GM18511 (cell line): ENCODE data around the gene TLR6.

ENCODE experiments used
- ATAC-seq: cut with Tn5 transposase; IDR thresholded peaks from one replicate; pipeline ENCODE4 v1.9.1; 2021; ENCODE audit warnings: mild to moderate bottlenecking, moderate library complexity; ENCODE audit not compliant: unreplicated experiment

Gene TLR6, protein sequence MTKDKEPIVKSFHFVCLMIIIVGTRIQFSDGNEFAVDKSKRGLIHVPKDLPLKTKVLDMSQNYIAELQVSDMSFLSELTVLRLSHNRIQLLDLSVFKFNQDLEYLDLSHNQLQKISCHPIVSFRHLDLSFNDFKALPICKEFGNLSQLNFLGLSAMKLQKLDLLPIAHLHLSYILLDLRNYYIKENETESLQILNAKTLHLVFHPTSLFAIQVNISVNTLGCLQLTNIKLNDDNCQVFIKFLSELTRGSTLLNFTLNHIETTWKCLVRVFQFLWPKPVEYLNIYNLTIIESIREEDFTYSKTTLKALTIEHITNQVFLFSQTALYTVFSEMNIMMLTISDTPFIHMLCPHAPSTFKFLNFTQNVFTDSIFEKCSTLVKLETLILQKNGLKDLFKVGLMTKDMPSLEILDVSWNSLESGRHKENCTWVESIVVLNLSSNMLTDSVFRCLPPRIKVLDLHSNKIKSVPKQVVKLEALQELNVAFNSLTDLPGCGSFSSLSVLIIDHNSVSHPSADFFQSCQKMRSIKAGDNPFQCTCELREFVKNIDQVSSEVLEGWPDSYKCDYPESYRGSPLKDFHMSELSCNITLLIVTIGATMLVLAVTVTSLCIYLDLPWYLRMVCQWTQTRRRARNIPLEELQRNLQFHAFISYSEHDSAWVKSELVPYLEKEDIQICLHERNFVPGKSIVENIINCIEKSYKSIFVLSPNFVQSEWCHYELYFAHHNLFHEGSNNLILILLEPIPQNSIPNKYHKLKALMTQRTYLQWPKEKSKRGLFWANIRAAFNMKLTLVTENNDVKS

DNA sequence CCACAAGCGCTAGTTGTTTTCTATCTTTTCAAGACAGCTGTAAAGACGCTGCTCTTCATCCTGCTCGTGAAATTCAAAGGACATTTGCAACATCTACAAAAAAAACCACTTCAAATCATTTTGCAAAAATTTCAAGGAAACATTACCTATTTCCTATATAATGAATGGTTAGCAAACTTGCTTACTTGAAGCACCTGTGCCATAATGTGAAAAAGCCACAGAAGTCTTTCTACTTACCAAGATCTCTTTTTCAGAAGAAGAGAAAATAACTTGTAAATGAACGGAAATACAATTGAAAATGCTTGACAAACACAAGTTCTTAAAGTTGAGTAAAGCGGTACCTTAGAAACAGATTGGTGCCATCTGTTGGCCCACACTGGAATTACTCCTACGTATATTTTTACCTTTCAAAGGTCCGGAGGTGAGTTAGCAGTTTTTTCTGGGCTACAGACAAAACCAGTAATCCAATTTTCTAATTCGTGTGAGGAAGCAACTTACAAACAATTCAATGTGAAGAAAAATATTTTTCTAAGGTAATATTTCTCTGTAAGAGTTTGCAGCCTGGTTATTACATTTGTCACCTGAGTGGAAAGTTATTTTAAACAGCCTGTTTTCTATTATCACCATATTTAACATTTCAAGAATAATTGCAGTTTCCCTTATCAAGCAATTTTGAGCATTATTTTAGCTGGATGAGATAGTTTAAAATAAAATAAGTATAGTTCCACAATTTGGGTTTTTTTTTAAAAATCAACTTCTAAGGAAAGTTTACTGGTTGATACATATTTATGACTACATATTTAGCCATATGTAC, at the start of gene TLR6:
TSS of gene TLR6 (minus strand) at position 294 of the 814 bp plus-strand sequence. CDS start 27,344 bp downstream, outside the sequence.
- peak; percentile 47 for ATAC-seq

DNA sequence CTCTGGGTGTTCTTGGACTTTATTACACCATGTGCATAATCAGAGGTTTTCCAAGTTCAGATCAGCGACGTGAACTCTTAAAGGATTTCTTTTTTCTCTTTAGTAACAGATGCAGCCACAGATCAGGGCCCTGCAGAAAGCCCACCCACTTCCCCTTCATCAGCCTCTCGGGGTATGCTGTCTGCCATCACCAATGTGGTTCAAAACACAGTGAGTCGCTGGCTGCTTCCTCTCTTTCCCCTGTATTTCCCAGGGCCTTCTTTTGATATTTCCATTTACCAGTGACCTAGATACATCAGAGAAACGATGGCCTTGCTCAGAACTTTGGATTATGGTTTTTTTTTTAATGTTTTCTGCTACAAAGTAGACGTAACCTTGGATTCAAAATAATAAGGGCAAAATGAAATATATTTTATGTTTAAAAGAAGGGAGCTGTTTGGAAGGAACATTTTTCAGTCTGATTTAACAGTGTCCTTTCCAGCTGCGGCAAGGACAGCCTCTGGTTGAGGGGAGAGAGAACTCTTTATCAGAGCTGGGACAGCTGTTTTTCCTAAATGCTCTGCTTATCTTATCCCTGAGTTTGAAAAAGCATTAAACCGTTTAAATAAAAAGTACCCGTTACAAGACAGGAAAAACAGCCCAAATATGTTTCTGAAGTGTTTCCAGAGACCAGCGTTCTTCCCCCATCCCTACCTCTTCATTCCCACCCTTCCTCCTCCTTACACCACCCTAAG, 49.2 kb upstream of the TLR6 start:
- no peak for ATAC-seq

DNA sequence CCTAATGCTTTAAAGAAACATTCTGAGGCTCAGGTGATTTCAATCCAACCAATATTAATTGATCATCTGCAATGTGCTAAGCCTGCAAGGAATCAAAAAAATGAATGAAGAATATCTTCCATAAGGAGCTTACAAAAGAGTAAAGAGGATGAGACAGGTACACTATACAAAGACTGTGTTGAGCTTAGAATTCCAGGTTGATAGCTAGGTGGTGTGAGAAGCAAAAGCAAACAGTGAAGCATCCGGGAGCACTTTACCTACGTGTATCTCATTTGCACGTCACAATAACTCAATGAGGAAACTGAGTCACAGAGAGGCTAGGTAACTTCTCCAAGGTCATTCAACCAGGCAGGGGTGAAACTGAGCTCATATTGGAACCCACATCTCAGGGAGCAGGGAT, 48.1 kb upstream of the TLR6 start:
- ATAC-seq = no peak

DNA sequence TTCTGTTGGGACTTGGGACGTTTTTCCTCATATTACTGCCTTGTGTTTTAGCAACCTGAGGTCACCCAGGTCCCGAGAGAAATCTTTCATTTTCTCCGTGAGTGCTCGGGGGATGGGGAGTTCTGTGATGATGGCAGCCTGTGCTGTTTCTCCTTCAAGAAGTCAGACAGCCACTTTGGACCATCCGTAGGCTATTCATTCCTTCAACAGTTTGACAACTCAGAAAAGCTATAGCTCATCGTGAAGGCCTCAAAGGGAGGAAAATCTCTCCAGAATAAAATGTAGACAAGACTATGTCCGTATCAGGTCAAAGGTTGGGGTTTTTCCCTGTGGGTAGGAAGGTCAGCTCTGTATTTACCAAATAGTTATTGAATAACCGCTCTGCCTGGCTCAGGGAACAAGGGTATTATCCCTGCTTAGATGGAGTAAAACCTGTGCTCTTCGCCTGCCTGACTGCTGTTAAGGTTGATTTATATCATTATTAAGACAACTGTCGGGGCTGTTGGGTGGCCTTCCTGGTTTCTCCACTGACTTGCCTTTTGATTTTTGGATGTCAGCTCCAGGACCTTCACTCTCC, 47.6 kb upstream of the TLR6 start:
- ATAC-seq = no peak

DNA sequence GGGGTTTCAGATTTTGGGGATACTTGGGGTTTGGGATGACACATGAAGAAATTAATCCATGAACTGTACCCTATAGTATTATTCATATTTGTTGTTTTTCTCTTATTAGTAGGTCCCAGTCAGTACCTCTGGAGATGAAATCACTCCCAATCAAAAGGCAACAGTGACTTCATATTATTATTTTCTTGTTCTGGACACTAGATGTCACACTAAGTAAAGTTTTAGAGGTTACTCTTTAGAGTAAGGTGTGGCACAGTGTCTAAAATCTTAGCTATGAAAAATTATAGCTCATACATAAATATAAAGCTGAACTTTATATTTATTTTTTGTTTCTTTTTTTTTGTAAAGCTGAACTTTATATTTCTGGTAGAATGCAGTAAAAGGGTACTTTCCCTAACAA, 46.1 kb upstream of the TLR6 start:
- no peak for ATAC-seq

DNA sequence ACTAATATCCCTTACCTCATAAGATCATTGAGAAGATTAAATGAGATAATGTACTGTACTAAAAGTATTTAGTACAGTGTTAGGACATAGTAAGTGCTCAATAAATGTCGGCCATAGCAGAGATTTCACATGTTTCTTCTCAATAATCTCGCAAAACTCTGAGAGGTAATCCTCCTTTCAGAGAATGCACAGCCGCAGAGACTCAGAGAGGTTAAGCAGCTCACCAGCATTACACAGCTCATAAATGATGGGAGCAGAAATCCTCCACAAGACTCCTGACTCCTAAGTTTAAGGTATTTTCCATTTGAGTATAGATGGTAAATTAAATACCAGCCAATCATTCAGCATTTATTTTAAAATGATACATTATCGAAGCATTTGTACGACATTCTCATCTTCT, 45.6 kb upstream of the TLR6 start:
- ATAC-seq = no peak

DNA sequence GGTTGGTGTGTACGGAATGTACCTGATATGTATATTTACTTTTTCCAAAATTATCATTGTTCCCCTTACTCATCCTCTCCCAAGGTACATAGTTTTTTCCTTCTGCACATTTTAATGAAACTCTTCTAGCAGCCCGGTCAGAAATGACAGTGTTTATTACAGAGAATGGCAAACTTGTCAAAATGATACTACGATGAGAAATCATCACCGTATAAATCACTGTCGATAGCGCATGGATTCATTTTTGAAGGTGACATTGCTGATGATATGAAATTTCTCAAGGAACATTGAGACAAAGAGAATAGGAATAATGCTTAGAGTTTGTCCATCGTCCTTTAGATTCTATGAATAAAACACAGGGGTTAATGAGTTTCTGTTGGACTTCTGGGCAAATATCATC, 41.6 kb upstream of the TLR6 start:
- no peak for ATAC-seq

DNA sequence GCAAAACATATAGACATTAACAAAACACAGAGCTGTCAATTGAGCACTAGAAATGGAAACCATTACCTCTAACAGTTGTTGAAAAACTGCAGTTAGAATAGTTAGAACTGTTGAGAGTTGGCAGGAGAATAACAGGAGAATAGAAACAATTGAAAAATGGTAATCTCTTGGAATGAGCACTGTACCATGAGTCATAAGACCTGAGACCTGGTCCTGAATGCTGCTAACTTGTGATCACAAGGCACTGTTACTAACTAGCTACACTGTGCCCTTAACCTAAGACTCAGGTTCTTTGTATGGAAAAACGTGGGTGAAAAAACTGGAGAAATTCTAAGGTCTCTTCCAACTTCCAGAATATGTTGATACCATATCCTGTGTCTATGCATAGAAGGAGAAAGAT, 40.3 kb upstream of the TLR6 start:
- ATAC-seq = no peak

DNA sequence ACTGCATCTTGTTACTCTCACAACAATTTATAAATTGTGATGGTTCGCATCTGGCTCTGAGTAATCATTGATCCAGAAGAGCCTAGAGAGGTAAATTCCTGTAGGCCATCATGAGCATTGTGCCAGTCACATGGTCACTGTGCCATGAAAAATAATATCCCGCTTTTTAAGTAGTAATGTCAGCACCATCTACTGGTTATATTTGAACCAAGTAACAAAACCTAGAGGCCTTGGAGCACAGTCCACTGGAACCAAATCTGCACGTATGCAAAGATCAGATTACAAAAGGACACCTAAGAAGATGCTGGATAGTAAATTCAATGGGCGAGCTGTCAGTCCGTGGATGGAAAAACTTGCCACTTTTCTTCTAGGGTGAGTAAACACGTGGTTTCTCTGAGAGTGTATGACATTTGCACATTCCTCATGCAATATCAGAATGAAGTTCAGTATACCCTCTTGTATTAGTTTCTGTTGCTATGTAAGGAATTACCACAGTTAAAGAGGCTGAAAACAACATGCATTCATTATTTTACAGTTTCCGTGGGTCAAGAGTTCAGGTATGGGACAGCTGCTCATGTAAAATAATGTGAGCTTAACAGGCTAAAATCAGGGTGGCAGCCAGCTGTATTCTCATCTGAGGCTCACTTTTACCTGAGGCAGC, 37.8 kb upstream of the TLR6 start:
- ATAC-seq = peak; percentile 66

DNA sequence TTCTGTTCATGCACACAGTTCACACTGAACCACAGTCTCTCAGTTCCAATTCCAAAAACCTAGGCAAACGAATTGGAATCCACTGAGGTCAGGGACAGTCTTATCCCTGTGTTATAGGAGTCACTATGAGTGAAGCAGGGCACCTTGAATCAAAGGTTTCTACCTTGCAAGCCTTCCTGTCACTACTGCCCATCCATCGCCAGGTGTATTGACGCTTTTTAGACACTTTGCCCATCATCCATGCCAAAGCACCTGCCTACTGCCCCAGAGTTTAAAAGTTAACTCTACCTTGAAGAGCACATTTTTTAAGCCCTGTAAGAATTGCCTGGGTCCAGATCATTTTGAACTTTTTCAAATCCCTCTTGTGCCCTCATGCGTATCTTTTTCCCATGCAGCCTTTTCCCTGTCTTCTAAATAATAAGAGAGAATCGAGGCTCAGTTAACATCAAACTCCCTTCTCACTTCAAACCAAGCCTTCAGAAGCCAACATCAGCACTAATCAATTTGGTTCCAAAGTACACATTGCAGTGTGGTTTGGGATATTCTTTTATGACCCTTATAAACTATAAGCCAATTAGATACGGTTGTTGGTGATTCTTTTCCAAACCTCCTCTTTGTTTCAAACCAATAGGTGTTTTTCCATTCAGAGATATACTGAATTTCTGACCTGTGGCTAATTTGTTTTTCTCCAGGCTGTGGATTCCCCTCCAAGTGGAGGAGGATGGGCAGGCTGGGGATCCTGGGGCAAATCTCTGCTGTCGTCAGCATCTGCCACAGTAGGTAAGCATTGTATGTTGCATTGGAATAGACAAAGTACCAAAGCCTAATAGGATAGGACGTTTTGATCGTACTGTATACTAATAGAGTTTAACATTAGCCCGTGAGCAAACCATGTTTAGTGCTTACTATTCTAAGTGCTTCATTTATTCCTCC, 34.7 kb upstream of the TLR6 start:
- ATAC-seq = no peak

DNA sequence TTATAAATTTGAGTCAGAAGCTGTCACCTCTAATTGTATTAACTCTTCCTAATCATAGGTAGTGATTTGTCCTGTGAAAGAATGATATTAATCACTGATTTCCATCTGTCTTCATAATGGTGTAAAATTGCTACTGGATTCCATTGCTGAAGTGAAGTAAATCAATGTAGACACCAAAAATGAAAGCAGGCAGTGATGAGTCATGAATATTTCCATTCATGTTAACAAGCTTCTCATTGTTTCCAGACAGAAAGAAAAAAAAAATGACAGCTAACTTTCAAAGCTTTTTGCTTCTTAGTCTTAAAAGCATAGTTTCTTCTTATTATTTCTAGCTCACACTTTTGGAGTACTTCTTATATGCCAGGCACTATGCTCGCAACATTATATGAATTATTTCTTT, 32.5 kb upstream of the TLR6 start:
- ATAC-seq = peak; percentile 69

DNA sequence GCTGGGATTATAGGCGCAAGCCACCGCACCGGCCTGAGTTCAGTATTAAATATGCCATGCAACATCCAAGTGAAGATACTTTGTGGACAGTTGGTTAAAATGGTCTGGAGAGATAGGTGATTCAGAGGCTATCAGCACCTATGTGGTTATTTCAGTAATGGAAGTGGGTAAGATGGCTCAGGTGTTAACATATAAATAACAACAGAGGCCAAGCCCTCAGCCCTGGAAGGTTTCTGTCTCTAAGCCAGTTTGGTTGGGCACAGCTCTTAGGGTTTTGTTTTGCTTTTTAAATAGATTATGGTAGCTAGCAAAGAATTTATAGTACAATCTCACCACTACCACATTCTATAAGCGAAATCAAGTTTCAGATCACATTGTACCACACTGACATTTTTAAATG, 27.6 kb upstream of the TLR6 start:
- no peak for ATAC-seq

DNA sequence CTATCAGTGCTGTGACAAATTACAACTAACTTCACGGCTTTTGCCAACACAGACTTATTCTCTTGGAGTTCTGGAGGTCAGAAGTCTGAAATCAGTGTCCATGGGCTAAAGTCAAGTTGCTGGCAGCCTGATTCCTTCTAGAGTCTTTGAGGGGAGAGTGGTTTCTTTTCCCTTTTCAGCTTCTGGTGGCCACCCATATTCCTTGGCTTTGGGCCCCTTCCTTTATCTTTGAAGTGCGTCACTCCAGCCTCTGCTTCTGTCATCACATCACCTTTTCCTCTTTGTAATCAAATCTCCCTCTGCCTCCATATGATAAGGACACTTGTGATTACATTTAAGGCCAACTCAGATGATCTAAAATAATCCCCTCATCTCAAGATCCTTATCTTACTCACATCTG, 20.0 kb upstream of the TLR6 start:
- no peak for ATAC-seq

DNA sequence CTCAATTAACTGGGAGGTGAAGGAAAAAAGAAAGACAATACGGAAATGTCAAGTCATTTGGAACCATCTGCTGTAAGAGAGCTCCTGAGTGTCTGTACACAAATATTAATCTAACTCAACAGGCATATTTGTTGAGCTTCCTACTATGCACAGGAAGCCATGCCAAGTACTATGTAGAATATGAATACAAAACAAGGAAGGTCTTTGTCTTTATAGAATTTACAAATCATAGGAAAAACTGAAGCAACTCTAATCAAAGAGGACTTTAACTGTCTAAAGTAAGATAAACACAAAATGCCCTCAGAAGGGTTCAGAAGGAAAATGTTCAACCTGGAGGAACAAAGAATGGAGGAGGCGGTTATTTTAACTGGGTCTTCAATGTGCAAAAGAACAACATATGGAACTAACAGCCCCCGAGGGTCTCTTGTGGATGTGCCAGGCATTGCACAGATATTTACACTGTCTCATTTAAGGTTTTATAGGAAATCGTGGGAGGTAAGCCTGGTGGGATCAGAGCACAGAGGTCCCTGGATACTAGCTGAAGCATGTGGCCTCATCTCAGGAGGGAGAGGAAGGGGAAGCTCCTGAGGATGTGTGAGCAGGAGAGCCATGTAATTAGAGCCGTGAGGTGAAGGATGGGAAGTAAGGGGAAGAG, 16.8 kb upstream of the TLR6 start:
- no peak for ATAC-seq

DNA sequence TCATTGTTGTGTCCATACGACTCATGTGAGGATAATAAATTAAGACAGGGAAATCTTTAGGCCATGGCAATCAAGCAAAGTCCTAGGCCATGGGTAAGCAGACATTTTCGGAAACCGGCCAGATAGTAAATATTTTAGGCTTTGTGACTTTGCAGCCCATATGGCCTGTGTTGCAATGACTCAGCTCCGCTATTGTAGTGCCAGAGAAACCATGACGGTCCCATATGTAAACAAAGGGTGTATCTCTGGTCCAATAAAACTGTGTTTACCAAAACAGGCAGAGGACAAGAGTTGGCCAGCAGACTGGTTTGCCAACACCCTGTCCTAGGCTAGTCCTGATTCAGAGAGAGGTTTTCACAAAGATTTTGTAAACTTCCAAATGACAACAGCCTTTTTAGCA, 16.0 kb upstream of the TLR6 start:
- no peak for ATAC-seq

DNA sequence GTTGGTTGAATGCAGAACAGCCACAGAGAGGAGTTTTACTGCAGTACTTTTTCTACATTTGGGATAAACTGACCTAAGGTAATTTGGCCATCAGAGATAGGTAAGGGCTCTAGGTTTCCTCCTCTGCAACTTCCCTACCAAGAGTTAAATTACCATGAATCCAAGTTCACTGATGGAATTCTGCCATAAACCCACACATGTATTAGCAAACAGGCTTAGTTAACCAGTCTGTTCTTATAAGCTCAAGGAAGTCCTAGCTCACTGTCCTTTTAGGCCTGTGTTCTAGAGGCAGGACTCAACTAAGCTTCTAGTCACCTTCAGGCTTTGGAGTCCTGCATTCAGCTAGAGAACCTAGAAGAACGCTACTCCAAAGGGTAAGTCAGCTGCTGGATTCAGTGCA, 15.0 kb upstream of the TLR6 start:
- ATAC-seq = no peak

DNA sequence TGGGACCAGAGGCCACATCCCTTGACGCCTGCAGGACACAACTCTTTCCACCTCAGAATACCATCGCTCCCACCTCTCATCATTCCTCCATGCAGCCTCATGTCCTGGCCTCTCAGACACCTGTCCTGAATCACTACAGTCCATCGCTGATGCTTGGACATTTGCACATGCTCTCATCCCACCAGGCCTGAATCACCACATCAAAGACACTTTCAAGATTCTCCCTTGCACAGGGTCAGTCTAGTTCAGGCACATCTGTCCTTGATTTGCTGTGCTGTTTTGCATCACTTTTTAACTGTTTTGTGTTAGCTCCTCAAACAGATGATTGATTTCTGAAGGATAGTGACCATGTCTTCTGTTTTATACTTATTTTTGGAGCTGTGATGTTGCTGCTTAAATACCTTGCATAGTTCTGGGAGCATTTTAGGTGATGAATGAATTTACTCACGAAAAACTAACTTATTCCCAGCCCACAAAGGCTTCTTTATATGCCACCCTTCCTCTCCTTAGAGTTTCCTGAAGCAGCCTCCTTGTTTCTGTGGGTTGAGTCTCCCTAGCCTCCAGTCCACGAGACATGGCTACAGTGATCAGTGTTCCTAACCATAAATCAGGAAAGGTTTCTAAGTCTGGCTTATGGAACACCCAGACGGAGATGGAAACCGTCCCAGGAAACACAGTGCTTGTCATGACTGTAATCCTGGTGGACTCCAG, 13.6 kb upstream of the TLR6 start:
- no peak for ATAC-seq

DNA sequence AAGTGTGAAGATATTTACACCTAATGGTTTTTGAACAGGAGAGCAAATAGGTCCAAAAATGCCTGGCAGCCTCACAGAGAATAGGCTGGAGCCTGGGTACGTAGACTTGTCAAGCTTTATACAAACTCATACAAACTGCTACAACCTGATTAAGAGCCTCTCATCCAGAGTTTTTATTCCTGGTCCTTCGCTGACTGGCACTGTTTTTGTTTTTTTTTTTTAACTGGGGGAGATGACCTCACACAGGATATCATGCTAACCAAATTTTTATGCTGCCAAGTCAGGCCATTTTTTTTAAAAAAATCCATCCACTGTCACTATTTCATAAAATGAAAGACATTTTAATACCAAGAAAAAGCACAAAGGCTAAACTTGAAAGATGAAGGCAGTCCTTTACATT, 12.9 kb upstream of the TLR6 start:
- ATAC-seq = no peak
